ENCODE data around the gene CEBPB.

- TF ChIP-seq, protein P1, sequence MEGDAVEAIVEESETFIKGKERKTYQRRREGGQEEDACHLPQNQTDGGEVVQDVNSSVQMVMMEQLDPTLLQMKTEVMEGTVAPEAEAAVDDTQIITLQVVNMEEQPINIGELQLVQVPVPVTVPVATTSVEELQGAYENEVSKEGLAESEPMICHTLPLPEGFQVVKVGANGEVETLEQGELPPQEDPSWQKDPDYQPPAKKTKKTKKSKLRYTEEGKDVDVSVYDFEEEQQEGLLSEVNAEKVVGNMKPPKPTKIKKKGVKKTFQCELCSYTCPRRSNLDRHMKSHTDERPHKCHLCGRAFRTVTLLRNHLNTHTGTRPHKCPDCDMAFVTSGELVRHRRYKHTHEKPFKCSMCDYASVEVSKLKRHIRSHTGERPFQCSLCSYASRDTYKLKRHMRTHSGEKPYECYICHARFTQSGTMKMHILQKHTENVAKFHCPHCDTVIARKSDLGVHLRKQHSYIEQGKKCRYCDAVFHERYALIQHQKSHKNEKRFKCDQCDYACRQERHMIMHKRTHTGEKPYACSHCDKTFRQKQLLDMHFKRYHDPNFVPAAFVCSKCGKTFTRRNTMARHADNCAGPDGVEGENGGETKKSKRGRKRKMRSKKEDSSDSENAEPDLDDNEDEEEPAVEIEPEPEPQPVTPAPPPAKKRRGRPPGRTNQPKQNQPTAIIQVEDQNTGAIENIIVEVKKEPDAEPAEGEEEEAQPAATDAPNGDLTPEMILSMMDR (IDR thresholded peaks at IDR 0.05): no peak
- TF ChIP-seq POLR2A (IDR thresholded peaks at IDR 0.05): no peak
These were observed 25.3 kb downstream of the CEBPB start for GRCh38 chr20:50215926-50216325.
